OCI-LY1 (cell line): ENCODE results near the gene ARFIP1.

ENCODE experiments used
- H2AFZ ChIP-seq: fragments of 200-600 bp; sonication (generic), shearing (Covaris generic); 2 replicates; pipeline ENCODE4 v1.6.0; 2014; ENCODE audit warnings: antibody characterized with exemption, mild to moderate bottlenecking, low read length
- H3F3A ChIP-seq: fragments of 200-600 bp; sonication (generic), shearing (Covaris generic); 2 replicates; pipeline ENCODE4 v1.6.0; 2014; ENCODE audit warnings: mild to moderate bottlenecking, antibody characterized with exemption, low read length, moderate library complexity; ENCODE audit not compliant: insufficient read depth
- H3K27ac ChIP-seq: fragments of 200-600 bp; sonication (generic); 2 replicates; pipeline ENCODE4 v1.5.1; 2014; ENCODE audit warnings: low read length, mixed run types, mild to moderate bottlenecking, low read depth; ENCODE audit not compliant: poor library complexity, severe bottlenecking
- H3K27me3 ChIP-seq: fragments of 200-600 bp; sonication (generic); 2 replicates; pipeline ENCODE4 v1.6.0; 2014; ENCODE audit warnings: antibody characterized with exemption, mild to moderate bottlenecking, low read length, moderate library complexity; ENCODE audit not compliant: insufficient read depth
- H3K36me3 ChIP-seq: fragments of 200-600 bp; sonication (generic); 2 replicates; pipeline ENCODE4 v1.6.1; 2014; ENCODE audit warnings: mild to moderate bottlenecking, antibody characterized with exemption, low read length, moderate library complexity, mixed read lengths; ENCODE audit not compliant: insufficient read depth
- H3K4me1 ChIP-seq: fragments of 200-600 bp; sonication (generic); 2 replicates; pipeline ENCODE4 v1.5.1; 2014; ENCODE audit warnings: mild to moderate bottlenecking, low read length, moderate library complexity; ENCODE audit not compliant: insufficient read depth, severe bottlenecking
- H3K4me2 ChIP-seq: fragments of 200-600 bp; sonication (generic), shearing (Covaris generic); 2 replicates; pipeline ENCODE4 v1.6.1; 2014; ENCODE audit warnings: low read length
- H3K4me3 ChIP-seq: fragments of 200-600 bp; sonication (generic); 2 replicates; pipeline ENCODE4 v1.5.1; 2014; ENCODE audit warnings: low read length, low read depth, mild to moderate bottlenecking, mixed read lengths; ENCODE audit not compliant: poor library complexity, severe bottlenecking
- H3K79me2 ChIP-seq: fragments of 200-600 bp; shearing (Covaris generic); 2 replicates; pipeline ENCODE4 v1.6.1; 2016; ENCODE audit warnings: mixed run types, low read length, mixed read lengths; ENCODE audit not compliant: insufficient read depth
- H3K9ac ChIP-seq: fragments of 200-600 bp; sonication (generic), shearing (Covaris generic); 2 replicates; pipeline ENCODE4 v1.6.1; 2014; ENCODE audit warnings: mild to moderate bottlenecking, low read length, mixed read lengths
- H3K9me2 ChIP-seq: fragments of 200-600 bp; sonication (generic), shearing (Covaris generic); 2 replicates; pipeline ENCODE4 v1.6.1; 2014; ENCODE audit warnings: low read depth, mild to moderate bottlenecking, low read length, mixed read lengths
- H3K9me3 ChIP-seq: fragments of 200-600 bp; shearing (Covaris generic); 2 replicates; pipeline ENCODE4 v1.6.1; 2014; ENCODE audit warnings: low read length, mixed read lengths
- H4K20me1 ChIP-seq: fragments of 200-600 bp; sonication (generic), shearing (Covaris generic); 2 replicates; pipeline ENCODE4 v1.6.0; 2016; ENCODE audit warnings: mild to moderate bottlenecking, low read length; ENCODE audit not compliant: insufficient read depth
- CTCF ChIP-seq: fragments of 200-600 bp; sonication (generic), shearing (Covaris generic); IDR thresholded peaks from 2 replicates; pipeline ENCODE4 v1.5.1; 2017; ENCODE audit warnings: mild to moderate bottlenecking, antibody characterized with exemption, low read length, moderate library complexity, mixed read lengths
- EZH2 ChIP-seq: fragments of 200-600 bp; sonication (generic), shearing (Covaris generic); IDR thresholded peaks from 2 replicates; pipeline ENCODE4 v1.8.0; 2017; ENCODE audit warnings: borderline replicate concordance, mixed run types, mild to moderate bottlenecking, antibody characterized with exemption, low read length, moderate library complexity, mixed read lengths

ARFIP1 gene

GRCh38 chr4:152887981-152888380 is 108.2 kb downstream of the ARFIP1 start:
- H3K27ac ChIP-seq, result no peak overlapping the region
- H3K79me2 ChIP-seq, result no peaks in the 10 kb centered on the region
- H4K20me1 ChIP-seq, result no peaks in the 10 kb centered on the region
- H3F3A ChIP-seq, result no peaks in the 10 kb centered on the region
- peaks cover 5% of the 10 kb centered on the region for H3K4me1 ChIP-seq
- H3K9ac ChIP-seq, result no peak overlapping the region
- H3K4me3 ChIP-seq, result no peak overlapping the region
- H3K9me3 ChIP-seq, result no peaks in the 10 kb centered on the region
- H2AFZ ChIP-seq, result no peak overlapping the region
- H3K4me2 ChIP-seq, result no peak overlapping the region
- no peaks in the 10 kb centered on the region for H3K9me2 ChIP-seq
- H3K27me3 ChIP-seq, result no peaks in the 10 kb centered on the region
- no peak for TF ChIP-seq EZH2
- no peak for TF ChIP-seq CTCF
- peaks cover 17% of the 10 kb centered on the region; the same call in 1 of the 2 replicates for H3K36me3 ChIP-seq

GRCh38 chr4:152892974-152893373 is 113.2 kb downstream of the ARFIP1 start:
- Histone ChIP-seq H4K20me1 (no peaks in the 10 kb centered on the region), H3K36me3 (peaks cover 15% of the 10 kb centered on the region; the same call in 1 of the 2 replicates), H3K27ac (no peak overlapping the region), H3K79me2 (no peaks in the 10 kb centered on the region), H2AFZ (no peak overlapping the region), H3F3A (no peaks in the 10 kb centered on the region), H3K9me2 (no peaks in the 10 kb centered on the region), H3K9ac (no peak overlapping the region), H3K27me3 (no peaks in the 10 kb centered on the region), H3K4me3 (no peak overlapping the region), H3K9me3 (no peaks in the 10 kb centered on the region), H3K4me1 (no peaks in the 10 kb centered on the region), H3K4me2 (no peak overlapping the region)
- TF ChIP-seq CTCF (no peak), EZH2 (no peak)

- Histone ChIP-seq H3F3A (no peaks in the 10 kb centered on the region), H3K79me2 (no peaks in the 10 kb centered on the region), H3K27ac (no peak overlapping the region), H2AFZ (no peak overlapping the region), H3K4me2 (no peak overlapping the region), H3K36me3 (peaks cover 7% of the 10 kb centered on the region; the same call in 1 of the 2 replicates), H3K9me2 (no peaks in the 10 kb centered on the region), H3K4me3 (no peak overlapping the region), H4K20me1 (no peaks in the 10 kb centered on the region), H3K9me3 (no peaks in the 10 kb centered on the region), H3K9ac (no peak overlapping the region), H3K4me1 (no peaks in the 10 kb centered on the region), H3K27me3 (no peaks in the 10 kb centered on the region)
- TF ChIP-seq EZH2 (no peak), CTCF (no peak)
Measured at GRCh38 chr4:152894673-152895072, 114.9 kb downstream of the ARFIP1 start.
